Parathyroid adenoma (tissue), 2 donors: Measurements from ENCODE around the gene SCYGR7.

Experiments used
- H2AFZ ChIP-seq: fragments of 300-600 bp; sonication (generic); one replicate; pipeline ENCODE4 v1.7.0; 2017; ENCODE audit warnings: antibody characterized with exemption, mild to moderate bottlenecking
- H3K27ac ChIP-seq: fragments of 300-600 bp; sonication (generic); one replicate; pipeline ENCODE4 v1.7.0; 2017
- H3K27me3 ChIP-seq: fragments of 300-600 bp; sonication (generic); one replicate; pipeline ENCODE4 v1.7.0; 2017; ENCODE audit warnings: low read length; ENCODE audit not compliant: control insufficient read depth, insufficient read depth
- H3K36me3 ChIP-seq: fragments of 300-600 bp; sonication (generic); one replicate; pipeline ENCODE4 v1.7.0; 2017; ENCODE audit warnings: low read length; ENCODE audit not compliant: control insufficient read depth, insufficient read depth
- H3K4me1 ChIP-seq: fragments of 300-600 bp; sonication (generic); one replicate; pipeline ENCODE4 v1.7.0; 2017; ENCODE audit warnings: control low read depth
- H3K4me2 ChIP-seq: fragments of 300-600 bp; sonication (generic); one replicate; pipeline ENCODE4 v1.7.0; 2017; ENCODE audit warnings: low read length
- H3K4me3 ChIP-seq: fragments of 300-600 bp; sonication (generic); one replicate; pipeline ENCODE4 v1.7.0; 2017; ENCODE audit warnings: low read depth, low read length
- H3K79me2 ChIP-seq: fragments of 300-600 bp; sonication (generic); one replicate; pipeline ENCODE4 v1.7.0; 2017; ENCODE audit warnings: control low read depth
- H3K9ac ChIP-seq: fragments of 300-600 bp; sonication (generic); one replicate; pipeline ENCODE4 v1.7.0; 2017; ENCODE audit warnings: mild to moderate bottlenecking
- H3K9me3 ChIP-seq: fragments of 300-600 bp; sonication (generic); one replicate; pipeline ENCODE4 v1.7.0; 2017; ENCODE audit warnings: low read length; ENCODE audit not compliant: control insufficient read depth
- TF ChIP-seq, protein P1 (sequence below): fragments of 300-600 bp; sonication (generic); IDR thresholded peaks from one replicate; pipeline ENCODE4 v1.7.0; 2017; ENCODE audit warnings: antibody characterized with exemption, mild to moderate bottlenecking
- donor health status: primary hyperparathyroidism.

The SCYGR7 gene

DNA sequence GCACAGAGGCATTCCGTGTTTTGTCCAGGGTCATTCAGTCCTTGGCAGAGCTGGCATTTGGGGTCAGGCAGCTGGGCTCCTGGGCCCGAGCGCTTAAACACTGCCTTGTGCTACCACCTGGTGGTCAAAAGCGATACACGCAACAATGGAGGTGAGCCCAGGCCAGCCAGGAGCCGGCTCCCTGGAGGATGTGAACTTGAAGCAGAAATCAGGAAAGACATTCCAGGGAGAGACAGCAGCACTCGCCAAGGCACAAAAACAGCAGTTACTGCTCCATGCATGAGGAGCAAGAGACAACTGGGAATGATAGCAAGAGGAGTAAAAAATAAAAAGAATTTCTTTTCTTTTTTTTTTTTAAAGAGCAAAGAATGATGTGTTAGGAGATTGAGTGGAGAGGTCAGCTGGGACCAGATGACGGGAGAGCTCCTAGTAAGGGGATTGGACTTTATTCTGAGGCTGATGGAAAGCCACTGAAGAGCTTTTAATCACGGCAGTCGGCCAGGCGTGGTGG is 38.3 kb downstream of the SCYGR7 start:
- Histone ChIP-seq H3K36me3 (no peaks in the 10 kb centered on the region), H3K27me3 (no peaks in the 10 kb centered on the region), H2AFZ (peak overlapping the region; percentile 6), H3K4me3 (no peak overlapping the region), H3K4me1 (no peaks in the 10 kb centered on the region), H3K27ac (no peak overlapping the region), H3K9ac (no peak overlapping the region), H3K79me2 (no peaks in the 10 kb centered on the region), H3K9me3 (no peaks in the 10 kb centered on the region), H3K4me2 (no peak overlapping the region)
- TF ChIP-seq, protein P1, sequence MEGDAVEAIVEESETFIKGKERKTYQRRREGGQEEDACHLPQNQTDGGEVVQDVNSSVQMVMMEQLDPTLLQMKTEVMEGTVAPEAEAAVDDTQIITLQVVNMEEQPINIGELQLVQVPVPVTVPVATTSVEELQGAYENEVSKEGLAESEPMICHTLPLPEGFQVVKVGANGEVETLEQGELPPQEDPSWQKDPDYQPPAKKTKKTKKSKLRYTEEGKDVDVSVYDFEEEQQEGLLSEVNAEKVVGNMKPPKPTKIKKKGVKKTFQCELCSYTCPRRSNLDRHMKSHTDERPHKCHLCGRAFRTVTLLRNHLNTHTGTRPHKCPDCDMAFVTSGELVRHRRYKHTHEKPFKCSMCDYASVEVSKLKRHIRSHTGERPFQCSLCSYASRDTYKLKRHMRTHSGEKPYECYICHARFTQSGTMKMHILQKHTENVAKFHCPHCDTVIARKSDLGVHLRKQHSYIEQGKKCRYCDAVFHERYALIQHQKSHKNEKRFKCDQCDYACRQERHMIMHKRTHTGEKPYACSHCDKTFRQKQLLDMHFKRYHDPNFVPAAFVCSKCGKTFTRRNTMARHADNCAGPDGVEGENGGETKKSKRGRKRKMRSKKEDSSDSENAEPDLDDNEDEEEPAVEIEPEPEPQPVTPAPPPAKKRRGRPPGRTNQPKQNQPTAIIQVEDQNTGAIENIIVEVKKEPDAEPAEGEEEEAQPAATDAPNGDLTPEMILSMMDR = peak; percentile 83

DNA sequence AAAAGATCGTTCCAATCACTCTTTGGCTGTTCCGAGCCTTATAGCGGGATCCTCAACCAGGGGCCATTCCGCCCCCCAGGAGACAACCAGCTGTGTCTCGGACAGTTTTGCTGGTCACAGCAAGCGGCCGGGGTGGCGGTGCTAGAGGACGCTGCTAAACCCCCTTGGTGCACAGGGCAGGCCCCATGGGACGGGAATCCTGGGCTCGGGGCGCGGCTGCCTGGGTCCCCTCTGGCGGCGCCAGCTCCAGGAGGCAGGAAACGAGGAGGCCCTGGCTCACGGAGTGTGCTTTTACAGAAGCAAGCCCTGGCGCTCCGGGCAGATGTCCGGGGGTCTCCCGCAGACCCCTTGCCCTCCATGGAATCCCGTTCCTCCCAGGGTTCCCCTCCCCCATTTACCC is 39.7 kb downstream of the SCYGR7 start:
- Histone ChIP-seq H3K4me1 (no peaks in the 10 kb centered on the region), H3K4me2 (no peak overlapping the region), H3K79me2 (no peaks in the 10 kb centered on the region), H3K9me3 (no peaks in the 10 kb centered on the region), H3K27ac (no peak overlapping the region), H3K36me3 (no peaks in the 10 kb centered on the region), H2AFZ (no peak overlapping the region), H3K4me3 (no peak overlapping the region), H3K27me3 (no peaks in the 10 kb centered on the region), H3K9ac (no peak overlapping the region)
- TF ChIP-seq, protein P1 = no peak

DNA sequence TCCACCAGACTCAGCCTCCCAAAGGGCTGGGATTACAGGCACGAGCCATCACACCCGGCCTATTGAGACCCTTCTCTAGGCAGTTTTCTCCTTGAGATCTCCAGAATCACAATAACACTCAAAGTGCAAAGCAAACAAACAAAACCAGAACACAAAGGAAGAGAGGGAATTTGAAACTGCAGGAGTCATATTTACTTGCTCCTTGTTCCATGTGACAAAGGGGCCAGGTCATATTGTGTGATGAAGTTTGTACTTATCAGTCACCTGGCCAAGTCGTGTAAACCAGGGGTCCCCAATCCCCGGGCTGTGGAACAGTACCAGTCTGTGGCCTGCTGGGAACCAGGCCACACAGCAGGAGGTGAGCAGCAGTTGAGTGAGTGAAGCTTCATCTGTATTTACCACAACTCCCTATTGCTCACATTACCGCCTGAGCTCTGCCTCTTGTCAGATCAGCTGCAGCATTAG is 44.1 kb downstream of the SCYGR7 start:
- Histone ChIP-seq H3K9ac (no peak overlapping the region), H3K27me3 (no peaks in the 10 kb centered on the region), H3K4me2 (no peak overlapping the region), H3K36me3 (no peaks in the 10 kb centered on the region), H3K79me2 (no peaks in the 10 kb centered on the region), H3K4me3 (no peak overlapping the region), H3K27ac (no peak overlapping the region), H3K9me3 (no peaks in the 10 kb centered on the region), H2AFZ (no peak overlapping the region), H3K4me1 (no peaks in the 10 kb centered on the region)
- TF ChIP-seq, protein P1 = no peak

DNA sequence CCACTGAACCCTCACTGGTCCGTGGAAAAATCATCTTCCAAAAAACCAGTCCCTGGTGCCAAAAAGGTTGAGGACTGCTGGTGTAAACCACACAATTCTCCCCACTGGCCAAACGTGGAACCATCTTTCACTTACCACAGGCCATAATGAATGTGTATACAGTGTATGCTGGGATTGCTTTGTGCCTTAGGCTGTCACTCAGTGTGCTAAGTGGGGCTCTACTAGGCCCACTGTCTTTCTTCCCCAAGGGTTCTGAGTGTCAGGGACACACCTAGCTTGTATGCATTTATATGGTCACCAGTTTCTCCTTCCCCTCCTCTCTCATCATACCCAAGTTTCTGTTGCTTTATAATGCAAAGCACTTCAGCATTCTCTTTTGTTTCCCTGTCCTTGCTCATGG is 44.8 kb downstream of the SCYGR7 start:
- no peak overlapping the region for H2AFZ ChIP-seq

More for the DNA sequence above, 44.8 kb downstream of the SCYGR7 start:
- TF ChIP-seq, protein P1 = no peak
- Histone ChIP-seq H3K36me3 (no peaks in the 10 kb centered on the region), H3K9me3 (no peaks in the 10 kb centered on the region), H3K79me2 (no peaks in the 10 kb centered on the region), H3K27me3 (no peaks in the 10 kb centered on the region), H3K4me2 (no peak overlapping the region), H3K4me1 (no peaks in the 10 kb centered on the region), H3K9ac (no peak overlapping the region), H3K27ac (no peak overlapping the region), H3K4me3 (no peak overlapping the region)
